ENCODE measurements around the gene PIGN.

DNA sequence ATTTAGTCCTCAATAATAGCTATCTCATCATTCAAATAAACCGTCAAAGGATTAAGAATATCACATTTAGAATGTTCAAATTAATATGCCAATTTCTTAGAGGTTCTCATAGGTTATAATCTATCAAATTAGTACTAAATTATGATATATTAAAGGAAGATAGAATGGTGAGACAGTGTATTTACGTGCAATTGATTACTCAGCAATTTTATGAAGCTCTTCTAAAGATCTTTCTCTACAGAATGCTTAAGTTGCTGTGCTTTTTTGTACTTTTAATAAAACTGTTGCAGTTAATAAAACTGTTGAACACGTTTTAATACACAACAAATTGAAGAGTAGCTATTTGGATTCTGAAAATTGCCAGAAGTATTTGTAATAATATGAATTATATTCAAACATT, 39.2 kb upstream of the PIGN start:
- no peak for TF ChIP-seq CTCF (IDR thresholded peaks at IDR 0.05)
- TF ChIP-seq EP300 (IDR thresholded peaks at IDR 0.05) = no peak
- no peak for TF ChIP-seq POLR2AphosphoS5 (IDR thresholded peaks at IDR 0.05)

All from esophagus muscularis mucosa (tissue), 4 donors.